ENCODE results near the gene DEFB124.

- TF ChIP-seq POLR2AphosphoS5 (IDR thresholded peaks at IDR 0.05; ENCODE audit: low read depth, low read length) (no peak), SIN3A (IDR thresholded peaks at IDR 0.05; ENCODE audit: borderline replicate concordance, insufficient read depth, low read length) (no peak), TAF1 (IDR thresholded peaks at IDR 0.05; ENCODE audit: borderline replicate concordance, insufficient read depth, low read length) (no peak), FOXP2 (optimal IDR thresholded peaks at IDR 0.05; ENCODE audit: borderline replicate concordance, extremely low read depth, extremely low read length, insufficient read depth) (no peak)
- TF ChIP-seq, protein P1, sequence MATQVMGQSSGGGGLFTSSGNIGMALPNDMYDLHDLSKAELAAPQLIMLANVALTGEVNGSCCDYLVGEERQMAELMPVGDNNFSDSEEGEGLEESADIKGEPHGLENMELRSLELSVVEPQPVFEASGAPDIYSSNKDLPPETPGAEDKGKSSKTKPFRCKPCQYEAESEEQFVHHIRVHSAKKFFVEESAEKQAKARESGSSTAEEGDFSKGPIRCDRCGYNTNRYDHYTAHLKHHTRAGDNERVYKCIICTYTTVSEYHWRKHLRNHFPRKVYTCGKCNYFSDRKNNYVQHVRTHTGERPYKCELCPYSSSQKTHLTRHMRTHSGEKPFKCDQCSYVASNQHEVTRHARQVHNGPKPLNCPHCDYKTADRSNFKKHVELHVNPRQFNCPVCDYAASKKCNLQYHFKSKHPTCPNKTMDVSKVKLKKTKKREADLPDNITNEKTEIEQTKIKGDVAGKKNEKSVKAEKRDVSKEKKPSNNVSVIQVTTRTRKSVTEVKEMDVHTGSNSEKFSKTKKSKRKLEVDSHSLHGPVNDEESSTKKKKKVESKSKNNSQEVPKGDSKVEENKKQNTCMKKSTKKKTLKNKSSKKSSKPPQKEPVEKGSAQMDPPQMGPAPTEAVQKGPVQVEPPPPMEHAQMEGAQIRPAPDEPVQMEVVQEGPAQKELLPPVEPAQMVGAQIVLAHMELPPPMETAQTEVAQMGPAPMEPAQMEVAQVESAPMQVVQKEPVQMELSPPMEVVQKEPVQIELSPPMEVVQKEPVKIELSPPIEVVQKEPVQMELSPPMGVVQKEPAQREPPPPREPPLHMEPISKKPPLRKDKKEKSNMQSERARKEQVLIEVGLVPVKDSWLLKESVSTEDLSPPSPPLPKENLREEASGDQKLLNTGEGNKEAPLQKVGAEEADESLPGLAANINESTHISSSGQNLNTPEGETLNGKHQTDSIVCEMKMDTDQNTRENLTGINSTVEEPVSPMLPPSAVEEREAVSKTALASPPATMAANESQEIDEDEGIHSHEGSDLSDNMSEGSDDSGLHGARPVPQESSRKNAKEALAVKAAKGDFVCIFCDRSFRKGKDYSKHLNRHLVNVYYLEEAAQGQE (IDR thresholded peaks at IDR 0.05; ENCODE audit: insufficient read depth in 1 of 2, low read depth in 2 of 2, low read length in 2 of 2), result no peak
Observed at GRCh38 chr20:31484001-31484400, 9.1 kb upstream of the DEFB124 start.

Measured in PFSK-1 (cell line).